Measurements from ENCODE around the gene NFIX.

The NFIX gene

GRCh38 chr19:13146763-13147563, 151.7 kb downstream of the NFIX start:
- Histone ChIP-seq H3K4me2 (ENCODE audit: insufficient read depth, low read length) (no peak overlapping the region), H3K4me3 (ENCODE audit: low read depth in 1 of 2, low read length in 2 of 2) (no peak overlapping the region), H3K4me1 (ENCODE audit: insufficient read depth, low read length) (peaks cover 18% of the 10 kb centered on the region), H3K27me3 (ENCODE audit: insufficient read depth, low read length, poor library complexity) (no peaks in the 10 kb centered on the region), H3K36me3 (ENCODE audit: insufficient read depth, low read length) (peaks cover 16% of the 10 kb centered on the region), H3K9ac (ENCODE audit: low read depth, low read length) (no peak overlapping the region), H2AFZ (ENCODE audit: low read depth, low read length) (no peak overlapping the region), H3K27ac (ENCODE audit: low read length) (no peak overlapping the region), H3K9me3 (ENCODE audit: insufficient read depth, low read length, severe bottlenecking) (no peaks in the 10 kb centered on the region), H3K79me2 (ENCODE audit: insufficient read depth, low read length) (peaks cover 18% of the 10 kb centered on the region), H4K20me1 (ENCODE audit: insufficient read depth, low read length) (no peaks in the 10 kb centered on the region; the same call in 1 of the 2 replicates)
- TF ChIP-seq EZH2 (IDR thresholded peaks at IDR 0.05; ENCODE audit: borderline replicate concordance, low read depth, low read length, severe bottlenecking) = no peak
- ATAC-seq (ENCODE audit: insufficient read depth, low read depth) (no peak), DNase-seq (no peak)
